Neural cell (in vitro differentiated cells): ENCODE measurements around the gene PRRT1.

Source experiments
- CTCF ChIP-seq: fragments of 450-650 bp; IDR thresholded peaks from 2 replicates; pipeline ENCODE4 v1.5.1; 2014; ENCODE audit warnings: antibody characterized with exemption, mild to moderate bottlenecking, moderate library complexity; ENCODE audit not compliant: poor library complexity, severe bottlenecking
- EP300 ChIP-seq: fragments of 450-650 bp; conservative IDR thresholded peaks from 2 replicates; pipeline ENCODE4 v1.6.1; 2014; ENCODE audit warnings: antibody characterized with exemption, mild to moderate bottlenecking, moderate library complexity; ENCODE audit not compliant: poor library complexity, severe bottlenecking
- RAD21 ChIP-seq: fragments of 450-650 bp; conservative IDR thresholded peaks from 2 replicates; pipeline ENCODE4 v1.6.1; 2014; ENCODE audit warnings: antibody characterized with exemption, mild to moderate bottlenecking, moderate library complexity

- TF ChIP-seq CTCF (no peak), EP300 (no peak), RAD21 (no peak)
Measured at GRCh38 chr6:32109114-32109764, 42.5 kb downstream of the PRRT1 start, which contains the start of gene TNXB.
